NCI-H2081 treated with DMSO at 0.1 percent for 48 hours (cell line): ENCODE data around the gene NRARP.

Source experiments
- DNase-seq: peaks from one replicate; lab custom pipeline; 2025; lab: John Stamatoyannopoulos, UW

The NRARP gene

DNA sequence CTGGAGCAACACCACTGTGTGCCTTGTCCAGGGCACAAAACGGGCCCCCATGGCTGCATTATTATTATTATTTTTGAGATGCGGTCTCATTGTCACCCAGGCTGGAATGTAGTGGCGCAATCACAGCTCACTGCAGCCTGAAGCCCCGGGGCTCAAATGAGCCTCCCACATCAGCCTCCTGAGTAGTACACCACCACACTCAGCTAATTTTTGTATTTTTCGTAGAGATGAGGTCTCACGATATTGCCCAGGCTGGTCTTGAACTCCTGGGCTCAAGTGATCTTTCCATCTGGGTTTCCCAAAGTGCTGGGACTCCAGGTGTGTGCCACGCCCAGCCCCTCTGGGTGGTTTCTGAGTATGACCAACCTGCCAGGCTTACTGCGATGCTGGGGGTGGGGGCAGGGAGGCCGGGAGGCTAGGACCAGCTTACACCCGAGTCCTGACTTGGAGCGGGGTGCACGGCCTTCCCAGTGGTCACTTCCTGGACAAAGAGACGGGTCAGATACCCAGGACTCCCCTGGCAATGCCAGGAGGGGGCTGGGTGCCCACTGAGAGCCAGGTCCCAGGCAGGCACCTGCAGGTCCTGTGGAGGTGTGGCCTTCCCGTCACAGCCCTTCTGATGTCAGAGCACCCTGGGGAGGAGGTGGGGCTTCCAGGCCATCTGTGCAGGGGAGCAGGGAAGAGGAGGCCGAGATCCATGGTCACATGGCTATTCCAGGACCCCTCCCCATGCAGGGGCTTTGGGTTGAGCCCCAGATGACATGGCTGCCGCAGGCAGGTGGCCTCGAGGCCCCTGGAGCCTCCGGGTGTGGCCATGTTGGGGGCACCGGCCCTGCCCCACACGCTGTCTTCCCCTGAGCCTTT lies 8.3 kb upstream of the NRARP start:
- DNase-seq: no peak

- no peak for DNase-seq
Observed at GRCh38 chr9:137309368-137310188, 7.5 kb upstream of the NRARP start.

DNA sequence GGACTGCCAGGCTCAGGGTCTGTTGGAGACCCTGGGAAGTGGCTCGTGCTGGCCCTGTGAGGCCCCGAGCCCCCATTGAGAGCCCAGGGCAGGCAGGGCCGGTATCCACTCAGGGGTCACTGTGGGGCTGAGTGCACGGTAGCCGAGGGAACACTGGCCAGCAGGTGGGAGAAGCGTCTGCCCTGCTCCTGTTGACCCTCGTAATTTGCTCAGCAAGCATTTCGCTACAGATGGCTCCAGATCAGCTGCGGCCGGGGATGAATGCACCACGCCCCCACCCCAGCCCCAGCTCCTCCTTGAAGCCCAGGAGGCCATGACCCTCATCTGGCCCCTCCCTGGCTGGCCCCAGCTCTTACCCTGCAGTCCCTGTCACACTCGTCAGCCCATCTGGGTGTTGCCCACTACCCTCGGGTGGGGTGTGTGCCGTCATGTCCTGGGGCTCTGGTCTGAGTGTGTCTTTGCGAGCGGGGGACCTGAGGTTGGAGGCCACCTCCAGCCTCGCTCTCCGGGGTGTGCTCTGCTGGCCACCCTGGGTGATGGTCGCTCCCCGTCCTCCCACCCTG lies 6.1 kb upstream of the NRARP start:
- DNase-seq: no peak

- DNase-seq: no peak
Observed at GRCh38 chr9:137307255-137308056, 5.4 kb upstream of the NRARP start.

- no peak for DNase-seq
Observed at GRCh38 chr9:137306850-137307254, 4.8 kb upstream of the NRARP start.

GRCh38 chr9:137306066-137306849 lies 4.2 kb upstream of the NRARP start:
- no peak for DNase-seq

DNA sequence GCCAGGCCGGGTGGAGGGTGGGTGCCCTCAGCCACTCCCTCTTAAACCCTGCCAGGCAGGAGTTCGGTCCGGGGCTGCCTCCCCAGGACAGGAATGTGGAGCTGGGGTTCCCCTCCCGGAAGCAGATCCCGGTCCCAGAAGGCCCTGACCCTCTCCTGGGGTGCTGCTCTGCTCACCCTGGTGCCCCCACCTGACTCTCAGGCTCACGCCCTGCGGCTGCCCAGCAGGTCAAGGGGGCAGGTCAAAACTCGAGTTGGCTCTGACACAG lies 3.7 kb upstream of the NRARP start:
- DNase-seq: no peak

GRCh38 chr9:137305060-137305797 lies 3.2 kb upstream of the NRARP start:
- no peak for DNase-seq

- DNase-seq: no peak
Observed at GRCh38 chr9:137304383-137305059, 2.5 kb upstream of the NRARP start.

- no peak for DNase-seq
Observed at GRCh38 chr9:137303893-137304382, 1.9 kb upstream of the NRARP start.

- no peak for DNase-seq
Observed at GRCh38 chr9:137303151-137303892, 1.3 kb upstream of the NRARP start.

DNA sequence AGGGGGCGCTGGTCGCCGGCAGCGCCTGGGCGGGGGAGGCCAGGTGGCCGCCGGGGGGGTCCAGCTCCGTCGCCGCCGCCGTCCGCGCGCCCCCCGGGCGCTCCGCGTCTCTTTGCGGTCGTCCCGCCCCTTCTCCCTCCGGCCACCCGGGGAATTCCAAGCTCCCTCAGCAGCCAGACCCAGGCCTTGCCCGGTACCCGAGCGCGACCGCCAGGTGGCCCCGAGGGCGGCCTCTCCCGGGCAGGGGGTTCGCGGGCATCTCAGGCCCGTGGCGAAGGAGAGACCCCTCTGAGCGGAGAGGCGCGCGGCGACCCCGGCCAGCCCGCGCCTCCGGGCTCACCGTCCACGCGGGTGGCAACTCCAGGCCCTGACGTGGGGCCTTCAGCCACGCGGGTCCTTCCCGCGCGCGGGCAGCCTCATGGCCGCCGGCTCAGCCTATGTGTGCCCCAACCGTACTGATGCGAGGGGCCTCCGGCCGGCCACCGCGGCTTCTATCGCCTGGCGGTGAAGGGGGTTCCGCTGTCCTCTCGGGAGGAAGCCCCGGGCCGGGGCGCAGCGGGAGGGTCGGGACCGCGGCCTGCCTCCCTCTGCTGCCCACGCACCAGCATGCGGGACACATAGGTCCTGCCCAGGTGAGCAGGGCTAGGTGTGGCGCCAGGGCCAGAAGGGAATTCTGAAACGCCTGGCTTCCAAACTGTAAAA lies 529 bp upstream of the NRARP start:
- DNase-seq: no peak

GRCh38 chr9:137301081-137301947 lies 757 bp downstream of the NRARP start:
- DNase-seq: no peak

DNA sequence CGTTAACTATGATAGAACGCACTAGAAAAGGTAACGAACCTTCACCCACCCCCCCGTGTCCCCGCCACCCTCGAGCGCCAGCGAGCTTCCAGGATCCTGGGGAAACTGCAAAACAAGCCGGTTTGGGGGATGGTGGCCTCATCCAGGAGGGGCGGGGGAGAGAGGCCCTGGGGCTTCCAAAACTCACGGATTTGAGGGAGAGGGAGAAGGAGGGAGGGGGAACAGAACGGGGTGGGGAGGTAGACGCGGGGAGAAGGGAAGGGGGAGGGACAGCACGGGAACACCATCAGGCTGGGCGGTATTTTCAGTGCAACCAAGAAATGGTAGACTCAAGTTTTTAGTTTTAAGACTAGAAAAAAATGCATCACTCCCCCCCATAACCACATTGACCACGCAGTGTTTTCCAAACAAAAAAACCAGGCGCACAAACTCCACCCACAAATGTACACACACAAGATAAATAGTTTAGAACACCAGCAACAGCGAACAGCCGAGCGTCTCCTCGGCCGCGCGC lies 1.4 kb downstream of the NRARP start:
- DNase-seq: no peak

GRCh38 chr9:137299938-137300337 lies 2.1 kb downstream of the NRARP start:
- DNase-seq: no peak

DNA sequence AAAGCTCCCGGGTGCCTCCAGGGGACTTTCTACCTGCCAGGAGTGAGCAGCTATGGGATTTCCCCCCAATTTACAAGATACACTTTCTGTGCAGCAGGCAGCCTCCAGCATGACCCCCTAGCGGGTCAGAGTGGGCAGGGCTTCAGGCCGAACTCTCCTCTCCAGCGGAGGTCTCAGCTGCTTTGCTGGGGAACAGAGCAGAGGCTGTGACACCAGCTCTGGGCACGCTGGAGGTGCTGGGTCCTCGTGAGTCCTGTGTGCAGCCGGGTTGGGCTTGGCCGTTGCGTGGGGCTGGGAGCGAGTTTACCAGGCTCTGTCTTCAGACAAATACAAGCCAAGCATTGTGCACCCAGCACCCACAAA lies 2.9 kb downstream of the NRARP start:
- DNase-seq: no peak

GRCh38 chr9:137298401-137299202 lies 3.5 kb downstream of the NRARP start:
- DNase-seq: no peak
